Chondrocyte (in vitro differentiated cells): ENCODE measurements around the gene CST8. TPM values are rescaled to one million over a fixed set of nuclear protein-coding genes. Genes with fewer than 3 reads are reported as not detected.

Experiments used
- DNase-seq: peaks from one replicate; pipeline ENCODE4 v3.0.0; 2021; ENCODE audit warnings: mixed read lengths, low spot score
- H3K27ac Mint-ChIP-seq: one replicate; pipeline ENCODE4 v1.8.0; 2021; ENCODE audit warnings: mild to moderate bottlenecking, moderate library complexity, mixed read lengths; ENCODE audit not compliant: unreplicated experiment
- H3K27me3 Mint-ChIP-seq: 2 replicates; pipeline ENCODE4 v1.8.0; 2021; ENCODE audit warnings: low read depth, mixed read lengths
- H3K36me3 Mint-ChIP-seq: 2 replicates; pipeline ENCODE4 v1.8.0; 2021; ENCODE audit warnings: low read depth, mixed read lengths
- H3K4me1 Mint-ChIP-seq: 2 replicates; pipeline ENCODE4 v1.8.0; 2021; ENCODE audit warnings: low read depth, mild to moderate bottlenecking, mixed read lengths
- H3K4me3 Mint-ChIP-seq: one replicate; pipeline ENCODE4 v1.8.0; 2021; ENCODE audit warnings: mild to moderate bottlenecking, moderate library complexity, mixed read lengths; ENCODE audit not compliant: unreplicated experiment
- H3K9me3 Mint-ChIP-seq: 2 replicates; pipeline ENCODE4 v1.8.0; 2021; ENCODE audit warnings: low read depth, mixed read lengths
- CTCF ChIP-seq: fragments of 200-600 bp; sonication (generic); IDR thresholded peaks from 2 replicates; pipeline ENCODE4 v1.5.0; 2021; ENCODE audit warnings: antibody characterized with exemption, mild to moderate bottlenecking, moderate library complexity
- total RNA-seq: library from RNA; stranded (reverse); gene quantifications from 3 replicates; pipeline ENCODE4 v1.2.1, GENCODE V29; 2021

Gene CST8
- total RNA-seq, 1 donor from 2014 or later, result not detected

- no peak for TF ChIP-seq CTCF
- H3K27ac Mint-ChIP-seq, result no peak overlapping the region
- DNase-seq, result no peak
- no peaks in the 10 kb centered on the region for H3K36me3 Mint-ChIP-seq
- H3K27me3 Mint-ChIP-seq, result peaks cover 4% of the 10 kb centered on the region
- no peaks in the 10 kb centered on the region for H3K4me1 Mint-ChIP-seq
- no peaks in the 10 kb centered on the region for H3K9me3 Mint-ChIP-seq
- H3K4me3 Mint-ChIP-seq, result no peak overlapping the region
These were observed 51.9 kb downstream of the CST8 start for GRCh38 chr20:23542801-23543200.

- Mint-ChIP-seq H3K27me3 (peaks cover 9% of the 10 kb centered on the region), H3K4me1 (no peaks in the 10 kb centered on the region), H3K27ac (no peak overlapping the region), H3K9me3 (no peaks in the 10 kb centered on the region), H3K4me3 (no peak overlapping the region), H3K36me3 (no peaks in the 10 kb centered on the region)
- DNase-seq, result no peak
- no peak for TF ChIP-seq CTCF
These were observed 53.2 kb downstream of the CST8 start for GRCh38 chr20:23544133-23544532.

Other genes starting within 250 kb of the CST8 start
- 16.9 to 18.2 TPM (median 18.1 TPM) in 3 replicates for gene NXT1, start 140.3 kb upstream of the CST8 start, total RNA-seq
- 10.7 to 14.6 TPM (median 11.4 TPM) in 3 replicates for gene GZF1, start 128.9 kb upstream of the CST8 start, total RNA-seq
- 7.5 to 10.6 TPM (median 8.1 TPM) in 3 replicates for gene NAPB, start 69.6 kb upstream of the CST8 start, total RNA-seq
- gene CSTL1, start 51.4 kb upstream of the CST8 start, total RNA-seq, result not detected in 3 replicates
- not detected in 3 replicates for gene CST11, start 38.2 kb upstream of the CST8 start, total RNA-seq
- gene CST9L, start 77.4 kb downstream of the CST8 start, total RNA-seq, result not detected in 3 replicates
- gene CST9, start 114.8 kb downstream of the CST8 start, total RNA-seq, result not detected in 3 replicates
- gene CST3, start 146.8 kb downstream of the CST8 start, total RNA-seq, result 452 to 487 TPM (median 481 TPM) in 3 replicates
- not detected in 3 replicates for gene CST4, start 197.9 kb downstream of the CST8 start, total RNA-seq